CD4-positive, alpha-beta T cell treated with Interferon gamma for 1 hour (primary cell): ENCODE data around the gene TSPAN1.
A peak's percentile ranks its signal among the peaks of the same experiment; 100 is the strongest.

ENCODE experiments used
- DNase-seq: peaks from one replicate; pipeline ENCODE4 v3.0.0-alpha.2; 2020

Gene TSPAN1

GRCh38 chr1:46188295-46189030 lies 13.6 kb downstream of the TSPAN1 start:
- DNase-seq: no peak

GRCh38 chr1:46190539-46190938 lies 15.7 kb downstream of the TSPAN1 start:
- no peak for DNase-seq

DNA sequence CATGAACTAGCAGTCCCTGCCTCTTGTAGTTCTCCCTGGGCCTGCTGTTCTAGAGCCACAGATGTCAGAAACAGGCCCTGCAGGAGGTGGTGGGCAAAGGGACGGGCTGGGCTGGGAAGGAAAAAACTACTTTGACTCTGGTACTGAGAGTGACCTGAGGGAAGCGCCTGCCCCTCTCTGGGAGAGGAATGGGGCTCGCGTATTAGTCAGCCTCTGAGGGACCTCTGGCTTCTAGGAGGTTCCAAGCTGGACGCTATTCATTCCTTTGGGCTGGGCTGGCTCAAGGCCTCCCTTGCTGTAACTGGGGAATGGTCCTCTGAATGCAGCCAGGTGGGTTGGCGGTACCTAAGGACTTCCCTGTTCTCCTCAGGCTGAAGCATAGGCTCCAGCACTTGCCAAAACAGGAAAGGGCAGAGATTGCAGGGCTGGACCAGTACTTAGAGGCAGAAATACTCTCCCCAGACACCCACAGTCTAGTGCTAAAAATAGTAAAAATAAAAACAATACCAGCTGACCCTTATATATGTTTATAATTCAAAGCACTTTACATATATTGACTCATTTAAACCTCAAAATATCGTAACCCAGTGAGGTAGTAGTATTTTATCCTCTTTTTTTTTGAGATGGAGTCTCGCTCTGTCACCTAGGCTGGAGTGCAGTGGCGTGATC lies 16.3 kb downstream of the TSPAN1 start:
- no peak for DNase-seq

DNA sequence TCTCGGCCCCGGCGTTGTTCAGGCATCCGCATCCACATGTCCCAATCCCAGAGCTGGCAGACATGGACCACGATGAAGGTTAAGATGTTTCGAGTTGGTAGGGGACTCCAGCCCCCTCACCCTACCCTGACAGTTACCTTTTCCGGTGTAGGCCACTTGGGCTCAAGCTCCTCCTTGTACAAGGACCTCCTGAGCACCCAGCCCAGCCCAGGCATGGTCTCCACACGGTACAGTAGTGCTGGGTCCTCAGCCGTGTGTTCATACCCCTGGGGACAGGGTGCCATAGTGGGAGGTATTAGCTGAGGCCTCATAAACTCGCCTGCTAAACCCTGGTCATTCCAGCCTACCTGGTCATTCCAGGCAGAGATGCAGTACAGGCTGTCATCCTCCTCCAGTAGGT lies 17.3 kb downstream of the TSPAN1 start:
- no peak for DNase-seq

DNA sequence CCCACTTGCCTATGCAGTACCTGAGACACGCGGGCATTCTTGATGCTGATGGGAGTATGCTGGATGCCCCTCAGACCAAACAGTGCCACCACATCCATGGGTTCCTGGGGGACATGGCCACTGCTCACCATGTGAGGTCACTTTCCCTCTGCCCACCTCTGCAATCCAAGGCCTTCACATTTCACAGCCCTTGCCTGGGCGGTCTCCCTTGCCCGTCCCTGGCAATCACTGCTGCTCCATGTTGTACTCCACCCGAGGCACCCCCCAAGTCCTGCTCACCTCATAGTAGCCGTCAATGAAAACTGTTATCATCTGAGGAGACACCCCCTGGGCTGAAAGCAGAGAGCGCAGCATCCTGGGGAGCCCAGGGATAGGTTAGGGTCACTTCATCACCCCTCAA lies 18.4 kb downstream of the TSPAN1 start:
- no peak for DNase-seq

GRCh38 chr1:46193984-46194570 lies 19.2 kb downstream of the TSPAN1 start:
- DNase-seq: no peak

GRCh38 chr1:46194641-46195193 lies 19.8 kb downstream of the TSPAN1 start:
- DNase-seq: no peak

GRCh38 chr1:46196609-46197008 lies 21.7 kb downstream of the TSPAN1 start:
- no peak for DNase-seq

- DNase-seq: no peak
These were observed 22.7 kb downstream of the TSPAN1 start for GRCh38 chr1:46197560-46197963.

DNA sequence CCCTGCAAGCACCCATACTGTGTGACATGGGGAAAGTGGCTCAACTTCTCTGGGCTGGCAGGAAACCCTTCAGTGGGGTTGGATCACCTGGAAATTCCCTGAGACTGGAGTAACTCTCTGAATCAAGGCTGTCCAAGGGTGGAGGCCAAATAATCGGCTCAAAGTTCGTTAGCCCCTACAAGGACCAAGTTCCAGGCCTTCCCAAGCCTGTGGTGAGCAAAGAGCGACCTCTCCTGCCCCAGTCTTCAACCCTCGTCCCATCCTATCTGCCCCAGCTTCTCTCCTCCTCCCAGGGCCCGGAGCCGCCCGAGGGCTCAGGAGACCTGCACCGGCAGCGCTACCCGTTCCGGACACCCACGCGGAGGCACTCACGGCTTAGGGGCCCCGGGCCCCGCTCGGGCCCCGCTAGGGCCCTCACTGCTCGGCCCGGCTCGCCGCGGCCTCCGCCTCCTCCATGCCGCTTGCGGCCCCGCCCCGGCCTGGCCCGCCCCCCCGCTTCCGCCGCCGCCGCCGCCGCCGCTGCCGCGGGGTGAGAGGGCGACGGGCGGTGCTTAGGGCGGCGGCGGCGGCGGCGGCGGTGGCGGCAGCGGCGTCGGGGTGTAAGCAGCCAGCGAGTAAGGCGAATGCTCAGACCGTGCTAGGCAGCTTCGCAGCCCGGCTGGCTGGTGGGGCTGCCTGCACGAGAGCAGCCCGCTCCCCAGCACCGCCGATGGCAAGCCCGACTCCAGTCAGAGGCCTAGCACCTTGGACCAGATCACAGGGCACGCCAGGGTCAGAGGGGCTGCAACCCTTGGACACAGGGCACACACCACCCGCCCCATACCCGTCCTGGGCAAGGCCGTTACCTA lies 23.3 kb downstream of the TSPAN1 start, which contains the start of gene POMGNT1:
POMGNT1 (minus strand) TSS at position 471 of the 848 bp plus-strand sequence. CDS start 613 bp downstream, outside the sequence.
- peak; percentile 69 for DNase-seq

GRCh38 chr1:46199233-46199749 lies 24.4 kb downstream of the TSPAN1 start:
- DNase-seq: no peak

DNA sequence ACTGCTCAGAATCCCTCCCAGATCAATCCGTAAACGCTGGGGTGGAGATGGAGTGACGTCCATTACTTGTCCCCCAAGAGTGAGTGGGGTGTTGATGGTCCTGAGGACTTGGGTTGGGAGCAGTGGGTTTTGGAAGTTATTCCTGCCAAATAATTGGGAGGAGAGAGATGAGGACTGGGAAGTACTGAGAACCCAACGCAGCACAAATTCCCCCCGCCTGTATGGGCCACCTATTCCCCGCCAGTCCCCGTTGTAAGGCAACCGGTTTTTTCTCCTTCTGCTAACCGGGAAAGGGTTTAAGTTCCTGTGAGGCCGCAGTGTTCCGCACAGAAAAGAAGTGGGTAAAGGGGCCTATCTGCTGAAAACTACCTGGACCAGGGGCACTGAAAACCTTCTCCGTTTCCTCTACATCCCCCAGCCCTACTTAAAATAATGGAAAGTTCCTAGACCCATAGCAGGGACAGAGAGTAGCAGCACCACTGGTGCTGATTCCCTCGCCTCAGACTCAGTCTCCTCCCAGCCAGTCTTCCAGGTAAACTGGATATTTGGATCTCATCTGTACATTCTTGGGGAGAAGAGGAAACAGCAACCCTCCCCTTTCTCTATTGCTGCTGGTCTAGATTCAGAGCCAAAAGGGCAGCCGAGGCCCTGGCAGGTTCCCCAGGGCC lies 29.0 kb downstream of the TSPAN1 start:
- DNase-seq: no peak

GRCh38 chr1:46204406-46204742 lies 29.5 kb downstream of the TSPAN1 start:
- no peak for DNase-seq

- no peak for DNase-seq
These were observed 30.3 kb downstream of the TSPAN1 start for GRCh38 chr1:46205141-46205540.

DNA sequence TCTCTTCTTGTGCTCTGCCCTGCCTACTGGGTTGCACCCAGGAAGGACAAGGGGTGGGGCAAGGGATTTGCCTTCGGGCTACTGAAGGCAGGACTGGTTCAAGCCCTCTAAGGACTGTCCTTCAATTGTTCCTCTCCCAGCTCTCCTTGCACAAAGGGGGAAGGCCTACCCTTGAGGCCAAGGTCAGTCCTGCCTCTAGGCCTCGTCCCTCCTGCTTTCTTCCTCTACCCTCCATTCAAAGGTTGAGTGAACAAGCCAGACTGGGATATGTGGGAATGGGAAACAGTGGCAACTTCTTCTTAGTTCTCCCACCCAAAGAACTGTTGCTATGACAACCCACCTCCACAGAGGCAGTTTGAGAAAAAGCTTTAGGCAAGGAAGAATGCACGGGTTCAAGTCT lies 30.9 kb downstream of the TSPAN1 start:
- DNase-seq: no peak

GRCh38 chr1:46206399-46206798 lies 31.5 kb downstream of the TSPAN1 start:
- no peak for DNase-seq

GRCh38 chr1:46210561-46210960 lies 35.7 kb downstream of the TSPAN1 start:
- DNase-seq: no peak

DNA sequence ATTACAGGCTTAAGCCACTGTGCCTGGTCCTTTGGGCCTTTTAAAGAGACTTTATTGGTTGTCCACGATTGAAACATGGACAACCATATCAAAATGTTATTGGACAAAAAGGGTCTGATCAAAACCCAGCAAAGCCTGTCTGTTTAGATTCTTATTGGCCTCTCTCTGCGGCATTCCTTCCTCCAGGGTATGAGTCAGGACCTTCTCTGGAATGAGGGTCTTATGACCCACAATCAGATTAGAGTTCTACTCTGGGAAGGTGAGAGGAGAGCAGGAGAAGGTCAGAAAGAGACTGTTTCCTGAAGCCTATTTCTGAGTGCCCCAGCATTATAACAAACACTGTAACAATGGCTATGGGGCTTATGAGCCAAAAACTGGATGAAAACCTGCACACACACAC lies 36.2 kb downstream of the TSPAN1 start:
- DNase-seq: no peak

DNA sequence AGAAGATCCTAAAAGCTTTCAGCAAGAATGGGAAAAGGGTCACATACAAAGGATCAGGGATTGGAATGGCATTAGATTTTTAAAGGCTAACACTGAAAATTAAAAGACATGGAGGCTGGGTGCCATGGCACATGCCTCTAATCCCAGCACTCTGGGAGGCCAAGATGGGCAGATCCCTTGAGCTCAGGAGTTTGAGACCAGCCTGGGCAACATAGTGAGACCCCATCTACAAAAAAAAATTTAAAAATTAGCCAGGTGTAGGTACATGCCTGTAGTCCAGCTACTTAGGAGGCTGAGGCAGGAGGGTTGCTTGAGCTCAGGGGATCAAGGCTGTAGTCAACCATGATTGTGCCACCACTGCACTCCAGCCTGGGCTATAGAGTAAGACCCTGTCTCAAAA lies 40.6 kb downstream of the TSPAN1 start:
- no peak for DNase-seq

DNA sequence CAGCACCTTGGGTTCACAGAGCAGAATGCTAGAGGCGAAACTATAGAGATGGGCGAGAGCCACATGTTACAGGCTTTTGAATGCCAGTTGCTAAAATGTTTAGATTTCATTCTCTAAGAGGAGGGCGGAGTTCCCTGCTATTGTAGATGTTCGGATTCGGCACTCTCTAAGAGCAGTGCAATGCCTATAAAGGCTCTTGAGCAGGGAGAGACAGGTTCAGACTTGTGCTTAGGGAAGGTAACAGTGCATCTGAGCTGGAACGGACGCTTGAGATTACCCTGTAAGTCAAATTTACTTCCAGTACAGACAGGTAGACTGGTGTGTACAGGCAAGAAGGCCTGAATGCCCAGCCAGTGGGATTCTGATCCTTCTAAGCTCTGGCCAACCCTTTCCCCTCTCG lies 43.6 kb downstream of the TSPAN1 start:
- DNase-seq: no peak

GRCh38 chr1:46219551-46220520 lies 44.9 kb downstream of the TSPAN1 start:
- no peak for DNase-seq
